ENCODE results near the gene CCDC91.
"Not testable (repeated sequence)": the region's sequence is repeated elsewhere in the genome, so short reads cannot be mapped to it uniquely, and the experiment has no call there.

CCDC91 gene

DNA sequence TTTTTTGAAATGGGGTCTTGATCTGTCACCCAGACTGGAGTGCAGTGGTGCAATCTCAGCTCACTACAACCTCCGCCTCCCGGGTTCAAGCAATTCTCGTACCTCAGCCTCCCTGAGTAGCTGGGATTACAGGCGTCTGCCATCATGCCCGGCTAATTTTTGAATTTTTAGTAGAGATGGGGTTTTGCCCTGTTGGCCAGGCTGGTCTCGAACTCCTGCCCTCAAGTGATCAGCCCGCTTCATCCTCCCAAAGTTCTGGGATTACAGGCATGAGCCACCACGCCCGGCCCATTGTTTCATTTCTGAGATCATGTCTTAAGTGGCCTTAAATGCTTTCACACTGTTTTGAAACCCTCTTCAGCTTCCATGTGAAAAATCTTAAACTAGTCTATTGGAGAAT is 281.5 kb downstream of the CCDC91 start:
- DNase-seq: not testable (repeated sequence)

GRCh38 chr12:28476206-28476605 is 285.9 kb downstream of the CCDC91 start:
- DNase-seq: not testable (repeated sequence)

GRCh38 chr12:28479097-28479496 is 288.8 kb downstream of the CCDC91 start:
- not testable (repeated sequence) for DNase-seq

DNA sequence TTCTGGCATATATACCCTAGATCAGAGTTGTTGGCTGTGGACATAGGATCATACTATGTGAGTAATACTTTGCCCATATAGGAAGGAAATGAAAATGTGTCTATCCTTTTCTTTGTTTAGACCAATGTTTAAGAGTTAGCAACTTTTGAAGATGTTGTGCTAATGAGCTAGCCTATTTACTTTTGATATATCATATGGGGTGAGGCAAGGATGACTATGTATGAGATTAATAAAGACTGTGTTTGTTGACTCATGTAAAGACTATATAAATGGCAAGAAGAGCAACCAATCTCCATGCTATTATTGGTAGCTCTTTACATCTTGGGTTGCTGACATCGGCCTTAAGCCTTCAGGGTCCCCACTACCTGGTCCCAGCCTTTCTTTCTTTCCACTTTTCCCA is 289.4 kb downstream of the CCDC91 start:
- DNase-seq: no peak

DNA sequence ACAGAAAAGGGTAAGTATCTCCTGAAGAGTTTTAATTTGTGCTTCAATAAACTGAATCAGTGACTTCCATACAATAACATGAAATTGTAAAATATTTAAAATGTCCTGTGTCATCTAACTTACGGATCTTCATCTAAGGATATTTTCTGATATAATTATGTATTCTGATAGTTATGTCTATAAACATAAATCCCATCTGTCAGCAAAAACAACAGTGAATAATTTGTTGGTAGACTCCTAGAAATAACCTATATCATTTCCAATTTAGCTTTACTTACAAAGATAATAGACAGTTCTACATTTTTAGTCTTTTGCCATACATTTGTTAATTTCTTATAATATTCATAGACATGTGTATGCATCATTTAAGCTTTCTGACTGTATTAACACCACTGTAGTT is 293.9 kb downstream of the CCDC91 start:
- no peak for DNase-seq

- DNase-seq: no peak
Measured at GRCh38 chr12:28486521-28486920, 296.3 kb downstream of the CCDC91 start.

- DNase-seq: no peak
Measured at GRCh38 chr12:28489246-28489645, 299.0 kb downstream of the CCDC91 start.

GRCh38 chr12:28497889-28498411 is 307.7 kb downstream of the CCDC91 start:
- no peak for DNase-seq

- DNase-seq: no peak
Measured at GRCh38 chr12:28498850-28499249, 308.6 kb downstream of the CCDC91 start.

- no peak for DNase-seq
Measured at GRCh38 chr12:28500373-28501024, 310.2 kb downstream of the CCDC91 start.

GRCh38 chr12:28506271-28506670 is 316.0 kb downstream of the CCDC91 start:
- DNase-seq: no peak

GRCh38 chr12:28507033-28507432 is 316.8 kb downstream of the CCDC91 start:
- DNase-seq: no peak

GRCh38 chr12:28507867-28508266 is 317.6 kb downstream of the CCDC91 start:
- DNase-seq: no peak

DNA sequence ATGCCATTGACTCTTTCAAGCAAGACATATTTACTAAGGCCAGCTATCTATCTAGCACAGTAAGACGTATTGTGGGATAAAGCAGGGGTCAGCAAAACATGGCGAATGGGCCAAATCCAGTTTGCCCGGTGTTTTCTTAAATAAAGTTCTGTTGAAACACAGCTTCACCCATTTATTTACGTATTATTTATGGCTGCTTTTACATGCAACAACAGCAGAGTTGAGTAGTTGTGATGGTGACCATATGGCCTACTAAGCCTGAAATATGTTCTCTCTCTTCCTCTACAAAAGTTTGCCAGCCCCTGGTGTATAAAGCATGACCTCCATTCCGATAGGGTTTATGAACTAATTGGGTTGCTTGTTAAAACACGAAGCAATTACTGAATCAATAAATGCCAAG is 322.1 kb downstream of the CCDC91 start:
- DNase-seq: no peak

DNA sequence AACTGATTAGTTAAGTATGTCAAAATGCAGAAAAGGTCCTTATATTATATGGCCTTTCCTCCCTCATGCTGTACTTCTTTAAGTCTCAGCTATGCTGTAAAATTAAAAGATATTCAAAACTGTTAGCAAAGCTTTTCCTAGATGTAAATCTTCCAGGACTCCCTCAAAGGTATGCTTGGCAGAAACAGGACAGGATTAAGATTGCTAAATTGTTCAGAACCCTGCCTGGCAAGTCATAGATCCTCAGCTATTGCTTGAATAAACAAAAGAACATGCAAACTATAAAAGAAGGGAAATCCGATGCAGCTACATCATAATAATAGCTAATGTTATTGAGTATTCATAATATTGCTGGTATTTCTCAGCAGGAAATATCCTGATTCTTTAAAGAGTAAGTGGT is 322.6 kb downstream of the CCDC91 start:
- no peak for DNase-seq

DNA sequence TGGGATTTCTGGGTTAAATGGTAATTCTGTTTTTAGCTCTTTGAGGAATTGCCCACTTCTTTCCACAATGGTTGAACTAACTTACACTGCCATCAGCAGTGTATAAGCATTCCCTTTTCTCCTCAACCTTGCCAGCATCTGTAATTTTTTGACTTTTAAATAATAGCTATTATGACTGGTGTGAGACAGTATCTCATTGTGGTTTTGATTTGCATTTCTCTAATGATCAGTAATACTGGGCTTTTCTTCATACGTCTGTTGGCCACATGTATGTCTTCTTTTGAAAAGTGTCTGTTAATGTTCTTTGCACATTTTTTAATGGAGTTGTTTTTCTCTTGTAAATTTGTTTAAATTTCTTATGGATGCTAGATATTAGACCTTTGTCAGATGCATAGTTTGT is 323.7 kb downstream of the CCDC91 start:
- DNase-seq: no peak

GRCh38 chr12:28517101-28517500 is 326.8 kb downstream of the CCDC91 start:
- DNase-seq: no peak

GRCh38 chr12:28527631-28528249 is 337.5 kb downstream of the CCDC91 start:
- no peak for DNase-seq

DNA sequence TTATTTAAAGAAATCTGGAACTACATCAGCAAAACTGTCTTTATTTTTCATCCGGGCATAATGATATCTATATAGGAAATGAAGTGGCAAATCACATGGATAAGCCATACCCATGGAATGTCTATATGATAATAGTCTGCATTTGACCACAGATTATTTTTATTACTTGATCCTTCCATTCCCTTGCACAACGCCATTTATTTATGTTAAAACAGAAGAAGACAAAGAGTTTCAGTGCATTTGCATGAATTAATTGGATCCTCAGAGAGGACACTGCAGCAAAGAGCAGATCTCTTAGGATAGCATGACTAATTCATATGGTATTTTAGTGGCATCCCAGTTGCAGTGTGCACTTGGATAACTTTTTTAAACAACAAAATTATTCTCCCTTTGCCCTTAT is 345.0 kb downstream of the CCDC91 start:
- no peak for DNase-seq

GRCh38 chr12:28536088-28536487 is 345.8 kb downstream of the CCDC91 start:
- DNase-seq: no peak

DNA sequence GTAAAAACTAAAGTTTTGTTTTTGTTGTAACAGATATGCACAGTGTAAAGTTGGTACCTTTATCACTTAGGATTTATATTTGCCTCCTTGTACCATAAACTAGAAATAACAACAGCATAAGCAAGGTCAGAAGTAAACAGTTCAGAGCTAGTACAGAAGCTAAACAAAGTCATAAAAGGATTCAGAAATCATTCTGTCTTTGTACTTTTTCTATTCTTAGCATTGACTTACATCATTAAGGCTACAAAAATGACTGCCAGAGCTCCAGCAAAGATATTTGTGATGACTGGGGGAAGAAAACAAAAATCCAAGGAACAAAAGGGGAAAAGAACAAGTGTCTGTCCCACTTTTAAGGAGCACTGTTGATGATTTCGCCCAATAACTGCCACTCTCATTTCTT is 347.2 kb downstream of the CCDC91 start:
- no peak for DNase-seq

DNA sequence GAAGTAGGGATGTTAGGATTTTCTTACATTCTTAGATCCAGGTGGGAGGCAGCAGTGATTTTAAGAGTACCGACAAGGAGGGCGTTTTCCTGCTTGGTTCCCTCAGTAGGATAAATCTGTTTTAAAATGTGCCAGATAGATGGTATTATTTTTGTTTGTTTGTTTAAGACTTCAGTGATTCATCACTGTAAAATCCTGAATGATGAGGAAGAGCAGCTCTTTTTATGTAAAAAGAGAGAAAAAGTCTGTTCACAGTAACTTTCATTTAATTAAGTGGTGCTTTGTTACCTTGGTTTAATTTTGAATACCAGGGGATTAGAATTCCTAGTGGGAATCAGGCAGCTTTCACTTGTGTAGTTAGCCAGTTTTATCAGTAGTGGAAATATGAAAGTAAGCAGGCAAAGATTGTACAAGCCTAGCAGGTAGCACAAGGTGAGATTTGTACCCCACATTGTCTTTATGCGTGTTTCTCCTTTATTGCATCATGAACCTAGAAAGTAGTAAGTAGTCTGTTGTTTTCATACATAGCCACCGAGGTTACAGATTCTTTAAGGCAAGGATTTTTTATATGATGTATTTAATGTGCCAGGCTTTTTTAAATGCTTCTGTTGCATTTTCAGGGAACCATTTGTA is 349.6 kb downstream of the CCDC91 start:
- no peak for DNase-seq

GRCh38 chr12:28540324-28540714 is 350.1 kb downstream of the CCDC91 start:
- DNase-seq: no peak

Measured in NCI-H526 (cell line).